ELF-1 (cell line): ENCODE data around the gene BYSL.

Source experiments
- DNase-seq: peaks from one replicate; pipeline ENCODE4 v3.0.0-alpha.2; 2016; ENCODE audit warnings: low read depth, low spot score

BYSL gene

DNA sequence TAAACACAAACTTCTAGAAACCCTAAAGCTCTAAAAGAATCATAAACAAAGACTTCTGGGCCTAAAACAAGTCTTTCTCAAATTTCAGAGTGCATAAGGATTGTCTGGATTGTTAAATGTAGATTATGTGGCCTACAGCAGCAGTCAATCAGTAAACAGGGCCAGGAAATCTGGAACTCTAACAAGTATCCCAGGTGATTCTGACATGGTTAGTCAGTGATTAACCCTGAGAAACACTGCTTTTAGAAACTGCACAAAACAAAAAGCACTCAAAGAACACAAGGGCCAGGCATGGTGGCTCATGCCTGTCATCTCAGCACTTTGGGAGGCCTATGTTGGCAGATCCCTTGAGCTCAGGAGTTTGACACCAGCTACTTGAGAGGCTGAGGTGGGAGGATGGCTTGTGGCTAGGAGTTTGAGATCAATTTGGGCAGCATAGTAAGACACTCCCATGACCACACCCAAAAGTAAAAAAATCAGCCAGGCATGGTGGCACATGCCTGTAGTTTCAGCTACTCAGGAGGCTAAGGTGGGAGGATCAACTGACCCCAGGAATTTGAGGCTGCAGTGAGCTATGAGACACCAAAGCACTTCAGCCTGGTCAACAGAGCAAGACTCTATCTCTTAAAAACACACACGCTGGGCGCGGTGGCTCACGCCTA is 6.3 kb upstream of the BYSL start:
- no peak for DNase-seq

- DNase-seq = no peak
Measured at GRCh38 chr6:41917528-41917927, 3.8 kb upstream of the BYSL start.

DNA sequence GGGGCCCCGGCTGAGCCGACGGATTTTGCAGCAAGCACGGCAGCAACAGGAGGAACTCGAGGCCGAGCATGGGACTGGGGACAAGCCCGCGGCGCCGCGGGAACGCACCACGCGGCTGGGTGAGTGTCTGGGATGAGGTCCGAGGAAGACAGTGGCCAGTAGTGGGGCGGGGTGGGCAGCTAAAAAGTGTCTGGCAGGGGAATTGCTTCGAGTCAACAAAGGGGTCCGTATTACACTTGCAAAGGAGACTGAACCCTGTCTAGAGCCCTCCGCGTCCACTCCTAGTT is 356 bp downstream of the BYSL start:
- DNase-seq = no peak

DNA sequence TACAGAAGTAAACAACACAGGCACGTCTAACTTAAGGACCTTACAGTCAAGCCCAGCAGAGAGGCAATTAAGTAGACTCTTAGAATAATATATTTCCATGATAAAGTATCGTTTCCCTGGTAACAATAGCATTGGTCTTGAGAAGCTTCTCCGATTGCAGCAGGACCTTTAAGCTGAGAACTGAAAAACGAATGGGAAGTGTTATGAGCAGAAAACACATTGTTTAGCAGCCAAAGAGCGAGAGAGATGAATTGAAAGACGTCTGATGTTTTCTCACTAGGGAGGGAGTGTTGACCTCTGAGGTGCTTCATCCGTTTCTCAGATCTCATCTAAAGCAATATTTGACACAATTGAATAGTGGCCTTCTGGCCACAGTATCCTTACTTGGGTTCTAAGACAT is 855 bp downstream of the BYSL start:
- DNase-seq = no peak

DNA sequence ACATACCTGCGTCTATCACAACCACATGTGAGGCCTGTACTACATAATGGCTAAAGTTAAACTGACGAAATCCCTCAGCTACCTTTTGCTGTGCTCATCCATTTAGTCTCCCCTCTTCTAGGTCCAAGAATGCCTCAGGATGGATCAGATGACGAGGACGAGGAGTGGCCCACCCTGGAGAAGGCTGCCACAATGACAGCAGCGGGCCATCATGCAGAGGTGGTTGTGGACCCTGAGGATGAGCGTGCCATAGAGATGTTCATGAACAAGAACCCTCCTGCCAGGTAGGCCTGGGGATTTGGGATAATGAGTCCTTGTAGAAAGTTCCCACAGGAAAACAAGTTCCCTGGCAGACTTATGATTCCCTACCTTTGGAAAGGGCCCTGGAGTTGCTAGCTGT is 6.0 kb downstream of the BYSL start:
- no peak for DNase-seq

DNA sequence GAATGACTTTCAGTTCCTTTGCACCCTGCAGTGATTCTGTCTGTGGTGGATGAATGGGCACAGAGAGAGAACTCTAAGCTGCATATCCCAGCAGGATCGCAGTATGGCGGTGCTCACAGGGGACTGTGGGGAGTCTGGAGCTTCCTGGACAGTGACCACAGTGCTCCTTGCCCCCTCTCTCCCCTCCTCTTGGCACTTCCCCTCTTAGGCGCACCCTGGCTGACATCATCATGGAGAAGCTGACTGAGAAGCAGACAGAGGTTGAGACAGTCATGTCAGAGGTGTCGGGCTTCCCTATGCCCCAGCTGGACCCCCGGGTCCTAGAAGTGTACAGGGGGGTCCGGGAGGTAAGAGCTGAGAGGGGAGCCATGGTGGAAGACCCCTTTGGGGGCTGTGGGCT is 8.6 kb downstream of the BYSL start:
- DNase-seq = no peak

GRCh38 chr6:41931792-41932191 is 10.5 kb downstream of the BYSL start:
- no peak for DNase-seq

- DNase-seq = no peak
Measured at GRCh38 chr6:41932378-41932777, 11.1 kb downstream of the BYSL start.

DNA sequence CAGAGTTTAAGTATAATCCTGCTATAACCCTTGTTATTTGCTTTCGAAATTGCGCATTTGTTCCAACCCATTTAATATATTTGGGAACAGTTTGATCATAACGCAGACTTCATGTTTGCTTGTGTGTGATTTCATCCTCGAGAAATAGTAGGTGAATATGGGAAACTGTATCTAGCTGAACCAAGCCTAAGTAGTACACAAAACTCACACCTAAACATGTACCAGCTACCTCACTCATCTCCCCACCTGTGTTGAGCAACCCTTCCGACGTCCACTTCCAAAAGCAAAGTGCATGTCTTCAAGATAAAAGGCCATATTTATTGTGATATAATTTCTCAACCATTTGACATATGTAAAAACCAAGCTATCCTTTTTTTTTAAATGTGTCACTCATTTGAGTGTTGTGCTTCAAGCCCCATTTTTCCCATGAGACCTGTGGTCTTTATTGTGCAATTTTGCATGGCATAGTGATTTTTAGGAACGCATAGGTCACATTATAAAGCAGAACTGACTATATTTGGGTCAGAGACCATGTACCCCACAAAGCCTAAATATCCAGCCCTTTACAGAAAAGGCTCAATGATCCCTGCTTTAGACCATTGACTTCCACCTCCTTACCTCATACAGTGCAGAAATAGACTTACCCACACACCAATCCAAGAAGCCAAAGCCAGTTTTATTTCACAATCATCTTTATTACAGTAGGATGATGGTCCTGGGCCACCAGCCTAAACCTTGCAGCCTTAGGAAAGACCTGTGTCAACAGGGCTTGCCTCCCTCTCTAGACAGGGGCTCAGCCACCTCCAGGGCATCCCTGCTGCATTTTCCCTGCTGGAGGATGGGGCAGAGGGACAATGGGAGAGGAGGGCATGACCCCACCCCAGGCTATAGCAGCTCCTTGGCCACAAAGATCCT is 13.2 kb downstream of the BYSL start:
- peak; percentile 86 for DNase-seq

- no peak for DNase-seq
Measured at GRCh38 chr6:41935193-41935574, 13.9 kb downstream of the BYSL start.

DNA sequence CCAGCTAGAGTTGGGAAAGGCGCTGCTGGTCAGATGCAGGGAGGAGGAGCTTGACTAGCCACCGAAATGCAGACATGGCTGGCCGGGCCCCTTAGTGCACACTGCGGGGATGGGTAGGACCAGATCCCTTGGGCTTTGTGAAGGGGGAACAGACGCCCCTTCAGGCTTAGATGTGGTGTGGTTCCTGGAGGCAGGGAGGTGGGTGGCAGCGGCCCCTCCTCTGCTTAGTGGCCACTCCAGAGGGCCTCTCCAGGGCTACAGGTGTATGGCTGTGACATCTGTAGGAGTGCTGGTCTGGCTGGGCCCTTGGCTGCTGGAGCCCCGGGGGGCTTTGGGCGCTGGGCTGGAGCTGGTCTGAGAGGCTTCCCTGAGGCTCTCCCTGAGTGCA is 14.4 kb downstream of the BYSL start:
- DNase-seq = peak; percentile 44

GRCh38 chr6:41936073-41936837 is 15.0 kb downstream of the BYSL start:
- peak; percentile 89 for DNase-seq

- DNase-seq = no peak
Measured at GRCh38 chr6:41937472-41937860, 16.2 kb downstream of the BYSL start.

DNA sequence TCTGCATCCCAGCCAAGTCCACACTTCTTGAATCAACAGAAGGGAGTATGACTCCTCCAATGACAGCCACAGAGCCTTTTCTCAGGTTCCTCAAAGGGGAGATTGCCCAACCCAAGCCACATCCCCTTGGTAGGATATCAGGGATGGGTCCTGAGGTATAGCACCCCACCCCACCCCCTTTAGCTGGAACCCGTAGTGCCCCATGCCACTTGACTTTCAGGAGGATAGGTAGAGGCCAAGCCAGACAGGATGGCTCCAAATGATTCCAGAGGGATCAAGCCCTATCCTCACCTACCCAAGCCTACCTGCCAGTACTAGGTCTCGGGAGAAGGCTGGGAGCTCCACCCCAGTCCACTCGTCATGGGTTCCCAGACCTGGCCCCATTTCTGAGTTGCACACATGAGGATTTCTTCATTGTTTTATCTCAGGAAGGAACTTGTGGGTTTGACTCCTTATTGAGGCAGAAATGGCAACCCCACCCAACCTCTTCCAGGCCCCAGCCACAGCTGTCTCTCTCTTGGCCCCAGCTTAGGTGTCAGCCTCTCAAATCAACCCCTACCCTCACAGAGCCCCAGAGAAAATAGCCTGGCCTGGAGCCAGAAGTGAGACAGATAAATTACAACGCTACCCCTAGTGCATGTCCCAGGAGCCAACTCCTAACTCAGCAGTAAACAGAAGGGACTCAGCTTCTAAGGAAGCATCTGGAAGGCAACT is 16.7 kb downstream of the BYSL start:
- no peak for DNase-seq

- no peak for DNase-seq
Measured at GRCh38 chr6:41938590-41939175, 17.4 kb downstream of the BYSL start.

GRCh38 chr6:41939176-41939847 is 18.0 kb downstream of the BYSL start:
- DNase-seq = peak; percentile 80

- DNase-seq = peak; percentile 39
Measured at GRCh38 chr6:41939848-41940758, 18.8 kb downstream of the BYSL start.

DNA sequence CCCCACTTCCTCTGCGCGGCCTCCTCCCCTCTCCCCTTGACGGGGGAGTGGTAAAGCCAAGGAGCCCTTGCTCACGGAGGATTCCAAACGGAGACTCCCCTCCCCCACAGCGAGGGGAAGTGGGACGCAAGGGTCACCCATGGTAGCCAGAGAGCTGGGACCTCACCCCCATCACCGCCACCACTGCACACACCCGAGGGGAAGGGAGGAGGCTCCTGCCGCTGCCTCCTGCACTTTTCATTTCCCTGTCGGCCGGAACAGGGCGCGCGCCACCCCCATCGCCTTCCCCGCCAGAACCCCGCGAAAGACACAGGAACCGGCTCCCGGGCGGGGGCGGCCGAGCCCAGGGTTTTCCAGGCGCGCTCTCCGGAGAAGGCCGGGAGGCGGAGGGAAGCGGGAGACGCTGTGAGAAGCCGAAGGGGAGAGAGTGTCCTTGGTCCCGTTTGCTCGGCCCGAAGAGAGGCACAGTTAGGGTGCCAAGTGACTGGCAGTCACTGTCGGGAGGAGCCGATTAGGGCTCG is 19.5 kb downstream of the BYSL start:
- peak; percentile 31 for DNase-seq

- peak; percentile 79 for DNase-seq
Measured at GRCh38 chr6:41941280-41942066, 20.2 kb downstream of the BYSL start, which contains the start of gene CCND3. Gene CCND3 (minus strand): TSS chr6:41941808. CDS start chr6:41941649, 159 bp downstream.
